IPS-20b (cell line): ENCODE data around the gene KAT2B.
A peak's percentile ranks its signal among the peaks of the same experiment; 100 is the strongest.

Experiments used
- H3K27ac ChIP-seq: one replicate; pipeline ENCODE4 v1.5.1; 2013; ENCODE audit warnings: low read length
- H3K27me3 ChIP-seq: 2 replicates; pipeline ENCODE4 v1.6.1; 2013; ENCODE audit warnings: mild to moderate bottlenecking, low read length, inconsistent platforms; ENCODE audit not compliant: insufficient read depth
- H3K36me3 ChIP-seq: 2 replicates; pipeline ENCODE4 v1.6.1; 2013; ENCODE audit warnings: low read depth, mild to moderate bottlenecking, inconsistent platforms, low read length, moderate library complexity; ENCODE audit not compliant: insufficient read depth
- H3K4me1 ChIP-seq: 2 replicates; pipeline ENCODE4 v1.6.1; 2013; ENCODE audit warnings: mild to moderate bottlenecking, control low read depth, inconsistent platforms, low read length, moderate library complexity; ENCODE audit not compliant: insufficient read depth
- H3K4me3 ChIP-seq: 2 replicates; pipeline ENCODE4 v1.5.1; 2013; ENCODE audit warnings: mild to moderate bottlenecking, low read length, inconsistent platforms
- H3K9ac ChIP-seq: 2 replicates; pipeline ENCODE4 v1.6.1; 2013; ENCODE audit warnings: low read depth, mild to moderate bottlenecking, inconsistent platforms, low read length, moderate library complexity
- H3K9me3 ChIP-seq: 2 replicates; pipeline ENCODE4 v1.6.1; 2013; ENCODE audit warnings: mild to moderate bottlenecking, low read depth, low read length, inconsistent platforms; ENCODE audit not compliant: insufficient read depth

Gene KAT2B

GRCh38 chr3:20160230-20160629 lies 120.0 kb downstream of the KAT2B start:
- no peak overlapping the region for H3K4me3 ChIP-seq
- no peaks in the 10 kb centered on the region for H3K27me3 ChIP-seq
- H3K9ac ChIP-seq: no peak overlapping the region
- no peaks in the 10 kb centered on the region for H3K9me3 ChIP-seq
- peaks cover 67% of the 10 kb centered on the region for H3K36me3 ChIP-seq
- no peak overlapping the region for H3K27ac ChIP-seq
- no peaks in the 10 kb centered on the region for H3K4me1 ChIP-seq

- Histone ChIP-seq H3K9me3 (no peaks in the 10 kb centered on the region), H3K27me3 (no peaks in the 10 kb centered on the region), H3K4me1 (no peaks in the 10 kb centered on the region), H3K9ac (no peak overlapping the region), H3K4me3 (no peak overlapping the region), H3K27ac (no peak overlapping the region), H3K36me3 (peaks cover 77% of the 10 kb centered on the region)
These were observed 121.5 kb downstream of the KAT2B start for GRCh38 chr3:20161714-20162113.

- no peak overlapping the region for H3K9ac ChIP-seq
- H3K27ac ChIP-seq: no peak overlapping the region
- H3K4me3 ChIP-seq: no peak overlapping the region
- no peaks in the 10 kb centered on the region for H3K27me3 ChIP-seq
- H3K4me1 ChIP-seq: no peaks in the 10 kb centered on the region
- peaks cover 96% of the 10 kb centered on the region for H3K36me3 ChIP-seq
- no peaks in the 10 kb centered on the region for H3K9me3 ChIP-seq
These were observed 133.7 kb downstream of the KAT2B start for GRCh38 chr3:20173844-20174410.

GRCh38 chr3:20181276-20181675 lies 141.0 kb downstream of the KAT2B start:
- H3K9ac ChIP-seq: no peak overlapping the region
- H3K36me3 ChIP-seq: peaks cover 74% of the 10 kb centered on the region
- H3K4me1 ChIP-seq: peaks cover 7% of the 10 kb centered on the region; the same call in 1 of the 2 replicates
- H3K9me3 ChIP-seq: no peaks in the 10 kb centered on the region
- H3K4me3 ChIP-seq: no peak overlapping the region
- no peaks in the 10 kb centered on the region for H3K27me3 ChIP-seq
- H3K27ac ChIP-seq: no peak overlapping the region

GRCh38 chr3:20182206-20182605 lies 142.0 kb downstream of the KAT2B start:
- Histone ChIP-seq H3K9me3 (no peaks in the 10 kb centered on the region), H3K27me3 (no peaks in the 10 kb centered on the region), H3K36me3 (peaks cover 65% of the 10 kb centered on the region)

GRCh38 chr3:20185331-20185678 lies 145.1 kb downstream of the KAT2B start:
- peak overlapping the region; percentile 96 for H3K4me3 ChIP-seq
- peaks cover 7% of the 10 kb centered on the region; the same call in 1 of the 2 replicates for H3K4me1 ChIP-seq
- H3K27me3 ChIP-seq: no peaks in the 10 kb centered on the region
- peak overlapping the region; percentile 68 for H3K27ac ChIP-seq
- no peaks in the 10 kb centered on the region for H3K9me3 ChIP-seq
- peaks cover 35% of the 10 kb centered on the region for H3K36me3 ChIP-seq
- H3K9ac ChIP-seq: peak overlapping the region; percentile 98

More at GRCh38 chr3:20182206-20182605, 142.0 kb downstream of the KAT2B start:
- no peak overlapping the region for H3K4me3 ChIP-seq
- H3K4me1 ChIP-seq: peaks cover 7% of the 10 kb centered on the region; the same call in 1 of the 2 replicates
- no peak overlapping the region for H3K9ac ChIP-seq
- no peak overlapping the region for H3K27ac ChIP-seq

- H3K4me3 ChIP-seq: peak within 1 kb of the TSS; percentile 96
- no peaks in the 10 kb centered on the region for H3K27me3 ChIP-seq
- peak within 1 kb of the TSS; percentile 68 for H3K27ac ChIP-seq
- H3K4me1 ChIP-seq: peaks cover 7% of the 10 kb centered on the region; the same call in 1 of the 2 replicates
- H3K9me3 ChIP-seq: no peaks in the 10 kb centered on the region
- H3K9ac ChIP-seq: peak within 1 kb of the TSS; percentile 98
- H3K36me3 ChIP-seq: peaks cover 28% of the 10 kb centered on the region
These were observed 145.7 kb downstream of the KAT2B start, which contains the start of gene SGO1 for GRCh38 chr3:20185679-20186599. Gene SGO1 (minus strand): TSS chr3:20186206. CDS start chr3:20184027, 2,179 bp downstream.

GRCh38 chr3:20186600-20187004 lies 146.4 kb downstream of the KAT2B start:
- Histone ChIP-seq H3K9ac (peak overlapping the region; percentile 98), H3K4me1 (peaks cover 7% of the 10 kb centered on the region; the same call in 1 of the 2 replicates), H3K36me3 (peaks cover 22% of the 10 kb centered on the region), H3K9me3 (no peaks in the 10 kb centered on the region), H3K27ac (peak overlapping the region; percentile 42), H3K4me3 (peak overlapping the region; percentile 96), H3K27me3 (no peaks in the 10 kb centered on the region)

- no peaks in the 10 kb centered on the region for H3K4me1 ChIP-seq
- H3K9me3 ChIP-seq: no peaks in the 10 kb centered on the region
- H3K9ac ChIP-seq: no peak overlapping the region
- H3K27ac ChIP-seq: no peak overlapping the region
- H3K36me3 ChIP-seq: no peaks in the 10 kb centered on the region
- no peak overlapping the region for H3K4me3 ChIP-seq
- no peaks in the 10 kb centered on the region for H3K27me3 ChIP-seq
These were observed 150.7 kb downstream of the KAT2B start for GRCh38 chr3:20190991-20191390.

GRCh38 chr3:20194793-20195460 lies 154.7 kb downstream of the KAT2B start:
- no peaks in the 10 kb centered on the region for H3K9me3 ChIP-seq
- H3K9ac ChIP-seq: no peak overlapping the region
- H3K36me3 ChIP-seq: no peaks in the 10 kb centered on the region
- no peak overlapping the region for H3K4me3 ChIP-seq
- H3K27ac ChIP-seq: no peak overlapping the region
- H3K27me3 ChIP-seq: no peaks in the 10 kb centered on the region
- H3K4me1 ChIP-seq: no peaks in the 10 kb centered on the region

- H3K36me3 ChIP-seq: no peaks in the 10 kb centered on the region
- H3K4me3 ChIP-seq: no peak overlapping the region
- H3K4me1 ChIP-seq: no peaks in the 10 kb centered on the region
- no peaks in the 10 kb centered on the region for H3K27me3 ChIP-seq
- H3K9me3 ChIP-seq: no peaks in the 10 kb centered on the region
- H3K27ac ChIP-seq: no peak overlapping the region
- no peak overlapping the region for H3K9ac ChIP-seq
These were observed 157.5 kb downstream of the KAT2B start for GRCh38 chr3:20197775-20198174.
